Loucy (cell line): Measurements from ENCODE around the gene IQCN.

Experiments used
- CTCF ChIP-seq: fragments of 200-600 bp; sonication (generic); conservative IDR thresholded peaks from 2 replicates; pipeline ENCODE4 v1.5.1; 2014; ENCODE audit warnings: mild to moderate bottlenecking, antibody characterized with exemption, low read length
- EZH2phosphoT487 ChIP-seq: fragments of 200-600 bp; IDR thresholded peaks from 2 replicates; pipeline ENCODE4 v1.6.1; 2018; ENCODE audit warnings: antibody characterized with exemption, mild to moderate bottlenecking, moderate library complexity, borderline replicate concordance

GRCh38 chr19:18317961-18318800 is 43.9 kb upstream of the IQCN start:
- TF ChIP-seq CTCF = no peak
- no peak for TF ChIP-seq EZH2phosphoT487
